IMR-90 (cell line): ENCODE data around the gene UNC5A. TPM values are rescaled to one million over a fixed set of nuclear protein-coding genes. Genes with fewer than 3 reads are reported as not detected.

Source experiments
- ATAC-seq: fragments of 200-7000 bp; cut with Tn5 transposase; 2 replicates; pipeline ENCODE4 v1.9.1; 2020; ENCODE audit warnings: low read depth, mild to moderate bottlenecking, moderate library complexity
- BruUV-seq: library from RNA; stranded (reverse); fragments of 400-500 nt; replicated peaks from 2 replicates; lab custom pipeline; 2021; lab: Mats Ljungman, UMichigan
- CTCF ChIA-PET: fragments of 300-600 bp; formaldehyde crosslinking; extraction: SDS; loops from one replicate; lab custom pipeline; 2021; ENCODE audit warnings: antibody characterized with exemption; lab: Yijun Ruan, JAX
- POLR2A ChIA-PET: fragments of 300-600 bp; sonication (Branson Sonifier 250); formaldehyde crosslinking; loops from one replicate; lab custom pipeline; 2022; ENCODE audit warnings: antibody characterized with exemption; ENCODE audit not compliant: unreplicated experiment; lab: Charles Lee
- DNase-seq: peaks from one replicate; pipeline ENCODE4 v3.0.0; 2013
- H2AFZ ChIP-seq: replicated peaks from 2 replicates; pipeline ENCODE3; 2013; ENCODE audit warnings: low read length, mild to moderate bottlenecking; ENCODE audit not compliant: poor library complexity
- H2AK5ac ChIP-seq: 2 replicates; pipeline ENCODE4 v1.6.1; 2013; ENCODE audit warnings: low read depth, low read length, inconsistent platforms
- H2AK9ac ChIP-seq: replicated peaks from 2 replicates; pipeline ENCODE3; 2013; ENCODE audit warnings: mild to moderate bottlenecking, low read depth, low read length, moderate library complexity; ENCODE audit not compliant: poor library complexity
- H2BK120ac ChIP-seq: 2 replicates; pipeline ENCODE4 v1.6.1; 2013; ENCODE audit warnings: low read depth, low read length, inconsistent platforms
- H2BK15ac ChIP-seq: 3 replicates; pipeline ENCODE4 v1.6.1; 2013; ENCODE audit warnings: low read depth, low read length, inconsistent platforms
- H2BK20ac ChIP-seq: 2 replicates; pipeline ENCODE4 v1.6.1; 2013; ENCODE audit warnings: low read depth, mild to moderate bottlenecking, inconsistent platforms, low read length, moderate library complexity
- H2BK5ac ChIP-seq: 2 replicates; pipeline ENCODE4 v1.6.1; 2013; ENCODE audit warnings: mild to moderate bottlenecking, low read depth, low read length, inconsistent platforms; ENCODE audit not compliant: poor library complexity, severe bottlenecking
- H3K14ac ChIP-seq: replicated peaks from 2 replicates; pipeline ENCODE4 v1.6.1; 2013; ENCODE audit warnings: low read depth, low read length, inconsistent platforms
- H3K18ac ChIP-seq: 2 replicates; pipeline ENCODE4 v1.6.1; 2013; ENCODE audit warnings: low read depth, low read length, control low read depth
- H3K23ac ChIP-seq: 2 replicates; pipeline ENCODE4 v1.6.1; 2013; ENCODE audit warnings: low read depth, low read length, inconsistent platforms
- H3K27ac ChIP-seq: 2 replicates; pipeline ENCODE4 v1.5.1; 2013; ENCODE audit warnings: mild to moderate bottlenecking, control low read depth, low read length; ENCODE audit not compliant: insufficient read depth
- H3K27me3 ChIP-seq: 2 replicates; pipeline ENCODE4 v1.6.1; 2013; ENCODE audit warnings: low read length; ENCODE audit not compliant: control insufficient read depth, insufficient read depth
- H3K36me3 ChIP-seq: 2 replicates; pipeline ENCODE4 v1.6.1; 2013; ENCODE audit warnings: low read length, mixed read lengths; ENCODE audit not compliant: control insufficient read depth, insufficient read depth
- H3K4ac ChIP-seq: 2 replicates; pipeline ENCODE4 v1.6.1; 2013; ENCODE audit warnings: low read depth, low read length, inconsistent platforms
- H3K4me1 ChIP-seq: 2 replicates; pipeline ENCODE4 v1.6.1; 2013; ENCODE audit warnings: low read length, mixed read lengths; ENCODE audit not compliant: control insufficient read depth, insufficient read depth
- H3K4me2 ChIP-seq: 2 replicates; pipeline ENCODE4 v1.6.1; 2013; ENCODE audit warnings: low read depth, mild to moderate bottlenecking, control low read depth, low read length, moderate library complexity
- H3K4me3 ChIP-seq: 2 replicates; pipeline ENCODE4 v1.5.1; 2013; ENCODE audit warnings: low read depth, mild to moderate bottlenecking, control low read depth, low read length, moderate library complexity; ENCODE audit not compliant: insufficient read depth
- H3K56ac ChIP-seq: 2 replicates; pipeline ENCODE4 v1.6.1; 2013; ENCODE audit warnings: low read length, inconsistent platforms; ENCODE audit not compliant: insufficient read depth; ENCODE audit errors: extremely low read depth
- H3K79me1 ChIP-seq, 2 experiments: 2 replicates each; pipeline ENCODE4 v1.6.1; 2013; ENCODE audit warnings: low read length in 2 of 2, inconsistent platforms in 1 of 2, low read depth in 1 of 2
- H3K9ac ChIP-seq: 2 replicates; pipeline ENCODE4 v1.6.1; 2013; ENCODE audit warnings: low read depth, low read length, control low read depth
- H3K9me1 ChIP-seq: 2 replicates; pipeline ENCODE4 v1.6.1; 2013; ENCODE audit warnings: low read length, inconsistent platforms; ENCODE audit not compliant: insufficient read depth
- H3K9me3 ChIP-seq: 2 replicates; pipeline ENCODE4 v1.6.1; 2013; ENCODE audit warnings: low read length; ENCODE audit not compliant: control insufficient read depth, insufficient read depth
- H4K20me1 ChIP-seq: 2 replicates; pipeline ENCODE4 v1.6.1; 2013; ENCODE audit warnings: low read length, inconsistent platforms; ENCODE audit not compliant: insufficient read depth
- H4K5ac ChIP-seq: 2 replicates; pipeline ENCODE4 v1.6.1; 2013; ENCODE audit warnings: mild to moderate bottlenecking, low read depth, low read length, control low read depth
- H4K8ac ChIP-seq, 2 experiments: 2 replicates each; pipeline ENCODE4 v1.6.1; 2013; ENCODE audit warnings: low read depth in 2 of 2, low read length in 2 of 2, control low read depth in 1 of 2, inconsistent platforms in 1 of 2
- H4K91ac ChIP-seq: 2 replicates; pipeline ENCODE4 v1.6.1; 2013; ENCODE audit warnings: low read depth, low read length, inconsistent platforms; ENCODE audit not compliant: insufficient read depth
- CHD1 ChIP-seq: IDR thresholded peaks from 2 replicates; pipeline ENCODE4 v1.6.1; 2012; ENCODE audit warnings: low read depth, low read length, improper control_type of control experiment
- CTCF ChIP-seq: conservative IDR thresholded peaks from 2 replicates; pipeline ENCODE4 v1.5.1; 2012; ENCODE audit warnings: mild to moderate bottlenecking, low read depth, low read length, improper control_type of control experiment
- ELK1 ChIP-seq: fragments of 150-350 bp; IDR thresholded peaks from 2 replicates; pipeline ENCODE4 v1.6.1; 2016; ENCODE audit warnings: low read depth, mild to moderate bottlenecking, low read length, moderate library complexity, borderline replicate concordance
- FOS ChIP-seq: fragments of 150-350 bp; IDR thresholded peaks from 2 replicates; pipeline ENCODE4 v1.6.1; 2016; ENCODE audit warnings: low read depth, low read length
- MAFK ChIP-seq: IDR thresholded peaks from 2 replicates; pipeline ENCODE4 v1.6.1; 2012; ENCODE audit warnings: low read depth, low read length, improper control_type of control experiment
- MAZ ChIP-seq: IDR thresholded peaks from 2 replicates; pipeline ENCODE4 v1.6.1; 2012; ENCODE audit warnings: low read depth, mild to moderate bottlenecking, low read length, improper control_type of control experiment, moderate library complexity, borderline replicate concordance
- MXI1 ChIP-seq: IDR thresholded peaks from 2 replicates; pipeline ENCODE4 v1.6.1; 2012; ENCODE audit warnings: low read depth, mild to moderate bottlenecking, low read length, moderate library complexity, borderline replicate concordance
- NFE2L2 ChIP-seq: fragments of 150-350 bp; IDR thresholded peaks from 2 replicates; pipeline ENCODE4 v1.6.1; 2016; ENCODE audit warnings: low read depth, mild to moderate bottlenecking, low read length
- RCOR1 ChIP-seq: IDR thresholded peaks from 2 replicates; pipeline ENCODE4 v1.6.1; 2012; ENCODE audit warnings: mild to moderate bottlenecking, low read length, improper control_type of control experiment; ENCODE audit not compliant: insufficient replicate concordance
- RFX5 ChIP-seq: IDR thresholded peaks from 2 replicates; pipeline ENCODE4 v1.8.0; 2012; ENCODE audit warnings: low read depth, mild to moderate bottlenecking, low read length, moderate library complexity
- SMC3 ChIP-seq: fragments of 150-350 bp; IDR thresholded peaks from 2 replicates; pipeline ENCODE4 v1.6.1; 2016; ENCODE audit warnings: low read depth, mild to moderate bottlenecking, antibody characterized with exemption, low read length, moderate library complexity
- USF2 ChIP-seq: fragments of 150-350 bp; IDR thresholded peaks from 2 replicates; pipeline ENCODE4 v1.6.1; 2017; ENCODE audit warnings: mild to moderate bottlenecking, antibody characterized with exemption, low read length, low read depth
- WGBS, 2 experiments: methylation state at CpG; one replicate each; pipeline versions ENCODE4 v1.1.5 to v1.1.7; 2013; ENCODE audit warnings: missing lambda C conversion rate in 2 of 2; ENCODE audit not compliant: insufficient read length in 1 of 2; ENCODE audit errors: extremely low coverage in 2 of 2; 5-methylcytosine and 5-hydroxymethylcytosine counted together
- dilution Hi-C: fragments of 300-500 bp; cut with HindIII; formaldehyde crosslinking; loops from one replicate; pipeline ENCODE4 v1.14.3; 2018; ENCODE audit warnings: low sequenced_read_pairs; ENCODE audit not compliant: unreplicated experiment
- in situ Hi-C: fragments of 300-500 bp; cut with MboI; formaldehyde crosslinking; loops from 3 replicates; pipeline ENCODE4 v1.14.3; 2019; ENCODE audit warnings: low sequenced_read_pairs, inconsistent platforms, mixed read lengths
- intact Hi-C: fragments of 100-400 bp; cut with micrococcal nuclease; formaldehyde crosslinking; loops from 2 replicates; pipeline ENCODE4 v1.10.0; 2022
- polyA plus RNA-seq, 3 experiments: library from polyadenylated mRNA; depleted of rRNA; stranded (reverse); fragments of >200 nt; gene quantifications; 2 replicates each; pipeline ENCODE4 v1.2.3, GENCODE V29; 2012; ENCODE audit warnings: low replicate concordance in 1 of 3
- total RNA-seq: library from RNA; depleted of rRNA; stranded (reverse); fragments of >200 nt; gene quantifications from 2 replicates; pipeline ENCODE4 v1.2.3, GENCODE V29; 2012

UNC5A gene
- total and polyA plus RNA-seq, 2 of the 4 experiments (the other 2 are of a cell fraction), result not detected

GRCh38 chr5:176860381-176860780, 50.0 kb downstream of the UNC5A start:
- Histone ChIP-seq H2BK15ac (no peak overlapping the region), H3K9me3 (no peaks in the 10 kb centered on the region), H4K8ac (no peak overlapping the region), H3K4ac (no peak overlapping the region), H3K9ac (no peak overlapping the region), H3K27me3 (peaks cover 61% of the 10 kb centered on the region), H3K56ac (no peak overlapping the region), H2BK5ac (no peak overlapping the region), H3K18ac (no peak overlapping the region), H3K4me3 (no peak overlapping the region), H2AK9ac (no peak overlapping the region), H3K9me1 (no peaks in the 10 kb centered on the region), H3K23ac (no peak overlapping the region), H3K27ac (no peak overlapping the region), H2AK5ac (no peak overlapping the region), H4K5ac (no peak overlapping the region), H3K4me2 (no peak overlapping the region), H3K4me1 (no peaks in the 10 kb centered on the region), H3K79me1 (no peaks in the 10 kb centered on the region), H2AFZ (no peak overlapping the region), H4K20me1 (no peaks in the 10 kb centered on the region), H2BK20ac (no peak overlapping the region), H4K91ac (no peak overlapping the region), H3K36me3 (no peaks in the 10 kb centered on the region), H3K14ac (no peak overlapping the region), H2BK120ac (no peak overlapping the region)
- in situ Hi-C loops, result no loop called here
- ATAC-seq (no peak), DNase-seq (no peak)
- ChIA-PET POLR2A (no interaction called here), CTCF (no interaction called here)
- no TSS peak for BruUV-seq
- TF ChIP-seq MXI1 (no peak), USF2 (no peak), NFE2L2 (no peak), RFX5 (no peak), CHD1 (no peak), MAFK (no peak), FOS (no peak), CTCF (no peak), MAZ (no peak), ELK1 (no peak), SMC3 (no peak), RCOR1 (no peak)
- intact Hi-C loops, result no loop called here
- dilution Hi-C loops, result no loop called here
- 68% methylated on average over 5 of the region's 11 CpGs; no CpG with 5 or more reads in 1 of the 2 experiments for WGBS, 2 experiments
